SK-N-SH treated with all-trans-retinoic acid at 6 μM for 48 hours (cell line): Measurements from ENCODE around the gene MGMT.
"Not testable (repeated sequence)": the region's sequence is repeated elsewhere in the genome, so short reads cannot be mapped to it uniquely, and the experiment has no call there.

ENCODE experiments used
- ATAC-seq: fragments of 200-7000 bp; cut with Tn5 transposase; 3 replicates; pipeline ENCODE4 v1.9.1; 2020; ENCODE audit warnings: mild to moderate bottlenecking, moderate library complexity
- ARNTL ChIP-seq: fragments of 450-650 bp; formaldehyde crosslinking; IDR thresholded peaks from 2 replicates; pipeline ENCODE4 v1.5.0; 2020; ENCODE audit warnings: low read depth, mild to moderate bottlenecking, moderate library complexity, borderline replicate concordance
- BACH2 ChIP-seq: fragments of 250-450 bp; sonication (Bioruptor Pico); IDR thresholded peaks from 2 replicates; pipeline ENCODE4 v1.9.0; 2021; ENCODE audit warnings: mild to moderate bottlenecking, borderline replicate concordance
- CSDC2 ChIP-seq: fragments of 250-450 bp; sonication (Bioruptor Pico); IDR thresholded peaks from 2 replicates; pipeline ENCODE4 v1.5.0; 2020; ENCODE audit warnings: mild to moderate bottlenecking, moderate library complexity
- CSRNP3 ChIP-seq: fragments of 250-450 bp; sonication (Bioruptor Pico); IDR thresholded peaks from 2 replicates; pipeline ENCODE4 v1.5.1; 2021; ENCODE audit warnings: mild to moderate bottlenecking, moderate library complexity
- ESRRG ChIP-seq: fragments of 250-450 bp; sonication (Bioruptor Pico); IDR thresholded peaks from 2 replicates; pipeline ENCODE4 v1.6.1; 2021; ENCODE audit warnings: mild to moderate bottlenecking
- GLIS3 ChIP-seq: fragments of 250-450 bp; sonication (Bioruptor Pico); IDR thresholded peaks from 2 replicates; pipeline ENCODE4 v1.5.0; 2020; ENCODE audit warnings: mild to moderate bottlenecking, moderate library complexity
- OSR1 ChIP-seq: fragments of 250-450 bp; sonication (Bioruptor Pico); IDR thresholded peaks from 2 replicates; pipeline ENCODE4 v1.8.0; 2022; ENCODE audit warnings: moderate library complexity, mild to moderate bottlenecking, inconsistent platforms
- POU6F1 ChIP-seq: fragments of 250-450 bp; sonication (Bioruptor Pico); IDR thresholded peaks from 2 replicates; pipeline ENCODE4 v1.8.0; 2021; ENCODE audit warnings: low read depth, mild to moderate bottlenecking, moderate library complexity, borderline replicate concordance
- PPARA ChIP-seq: fragments of 250-450 bp; sonication (Bioruptor Pico); IDR thresholded peaks from 2 replicates; pipeline ENCODE4 v1.5.0; 2020; ENCODE audit warnings: mild to moderate bottlenecking, borderline replicate concordance
- RARB ChIP-seq: fragments of 250-450 bp; sonication (Bioruptor Pico); IDR thresholded peaks from 2 replicates; pipeline ENCODE4 v1.8.0; 2021; ENCODE audit warnings: mild to moderate bottlenecking, moderate library complexity
- SNAI2 ChIP-seq: fragments of 250-450 bp; sonication (Bioruptor Pico); IDR thresholded peaks from 2 replicates; pipeline ENCODE4 v1.5.0; 2020; ENCODE audit warnings: mild to moderate bottlenecking, moderate library complexity
- TCF4 ChIP-seq: fragments of 250-450 bp; sonication (Bioruptor Pico); IDR thresholded peaks from 2 replicates; pipeline ENCODE4 v1.8.0; 2021; ENCODE audit warnings: mild to moderate bottlenecking, moderate library complexity, borderline replicate concordance
- TOX ChIP-seq: fragments of 250-450 bp; sonication (Bioruptor Pico); IDR thresholded peaks from 2 replicates; pipeline ENCODE4 v1.8.0; 2021; ENCODE audit warnings: mild to moderate bottlenecking, moderate library complexity, borderline replicate concordance
- TSHZ2 ChIP-seq: fragments of 250-450 bp; sonication (Bioruptor Pico); IDR thresholded peaks from 2 replicates; pipeline ENCODE4 v1.5.0; 2020; ENCODE audit warnings: mild to moderate bottlenecking, moderate library complexity
- ZC3H10 ChIP-seq: fragments of 250-450 bp; sonication (Bioruptor Pico); IDR thresholded peaks from 2 replicates; pipeline ENCODE4 v1.5.1; 2021; ENCODE audit warnings: mild to moderate bottlenecking, moderate library complexity
- ZFP3 ChIP-seq: fragments of 250-450 bp; sonication (Bioruptor Pico); IDR thresholded peaks from 2 replicates; pipeline ENCODE4 v1.5.0; 2020; ENCODE audit warnings: mild to moderate bottlenecking, moderate library complexity
- ZFP30 ChIP-seq: fragments of 450-650 bp; formaldehyde crosslinking; IDR thresholded peaks from 2 replicates; pipeline ENCODE4 v1.5.0; 2022; ENCODE audit warnings: mild to moderate bottlenecking, moderate library complexity
- ZNF565 ChIP-seq: fragments of 450-650 bp; formaldehyde crosslinking; conservative IDR thresholded peaks from 2 replicates; pipeline ENCODE4 v1.5.0; 2020; ENCODE audit warnings: low read depth, mild to moderate bottlenecking, moderate library complexity
- ZNF70 ChIP-seq: fragments of 450-650 bp; formaldehyde crosslinking; IDR thresholded peaks from 2 replicates; pipeline ENCODE4 v1.5.0; 2020; ENCODE audit warnings: mild to moderate bottlenecking, moderate library complexity
- ZNF8 ChIP-seq: fragments of 450-650 bp; formaldehyde crosslinking; IDR thresholded peaks from 2 replicates; pipeline ENCODE4 v1.5.0; 2020; ENCODE audit warnings: mild to moderate bottlenecking, moderate library complexity
- TF ChIP-seq, protein P1 (sequence below): fragments of 250-450 bp; sonication (Bioruptor Pico); IDR thresholded peaks from 2 replicates; pipeline ENCODE4 v1.8.0; 2020; ENCODE audit warnings: mild to moderate bottlenecking, moderate library complexity, borderline replicate concordance
- TF ChIP-seq, protein P2 (sequence below): fragments of 250-450 bp; sonication (Bioruptor Pico); IDR thresholded peaks from 2 replicates; pipeline ENCODE4 v1.5.1; 2020; ENCODE audit warnings: low read depth, mild to moderate bottlenecking, moderate library complexity

Gene MGMT

DNA sequence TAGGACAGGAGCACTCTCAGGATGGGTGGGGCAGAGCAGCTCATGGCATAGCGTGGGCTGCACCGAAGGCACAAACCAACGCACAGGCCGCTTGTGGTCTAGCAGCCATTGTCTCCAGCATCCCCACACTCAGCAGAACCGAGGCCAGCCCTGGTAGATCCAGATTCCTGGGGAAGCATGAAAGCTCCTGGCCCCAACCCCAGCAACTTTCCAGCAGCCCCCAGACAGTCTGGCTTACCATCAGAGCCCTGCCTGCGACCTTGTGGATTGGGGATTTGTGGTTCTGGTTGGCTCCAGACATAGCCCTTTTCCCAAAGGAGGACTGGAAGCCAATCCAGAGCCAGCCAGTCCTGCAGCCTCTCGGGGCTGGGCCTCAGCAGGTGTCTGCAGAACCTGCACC is 33.8 kb upstream of the MGMT start:
- no peak for ATAC-seq

GRCh38 chr10:129435724-129436123 is 31.3 kb upstream of the MGMT start:
- not testable (repeated sequence) for ATAC-seq

More for the DNA sequence above, 33.8 kb upstream of the MGMT start:
- no peak for TF ChIP-seq OSR1 (CRISPR knock-in tag)
- no peak for TF ChIP-seq ZNF70 (CRISPR knock-in tag)
- no peak for TF ChIP-seq POU6F1 (CRISPR knock-in tag)
- no peak for TF ChIP-seq ESRRG (CRISPR knock-in tag)
- TF ChIP-seq TCF4 (CRISPR knock-in tag): no peak
- TF ChIP-seq ARNTL (CRISPR knock-in tag): no peak
- no peak for TF ChIP-seq ZFP3 (CRISPR knock-in tag)
- TF ChIP-seq, protein P1, sequence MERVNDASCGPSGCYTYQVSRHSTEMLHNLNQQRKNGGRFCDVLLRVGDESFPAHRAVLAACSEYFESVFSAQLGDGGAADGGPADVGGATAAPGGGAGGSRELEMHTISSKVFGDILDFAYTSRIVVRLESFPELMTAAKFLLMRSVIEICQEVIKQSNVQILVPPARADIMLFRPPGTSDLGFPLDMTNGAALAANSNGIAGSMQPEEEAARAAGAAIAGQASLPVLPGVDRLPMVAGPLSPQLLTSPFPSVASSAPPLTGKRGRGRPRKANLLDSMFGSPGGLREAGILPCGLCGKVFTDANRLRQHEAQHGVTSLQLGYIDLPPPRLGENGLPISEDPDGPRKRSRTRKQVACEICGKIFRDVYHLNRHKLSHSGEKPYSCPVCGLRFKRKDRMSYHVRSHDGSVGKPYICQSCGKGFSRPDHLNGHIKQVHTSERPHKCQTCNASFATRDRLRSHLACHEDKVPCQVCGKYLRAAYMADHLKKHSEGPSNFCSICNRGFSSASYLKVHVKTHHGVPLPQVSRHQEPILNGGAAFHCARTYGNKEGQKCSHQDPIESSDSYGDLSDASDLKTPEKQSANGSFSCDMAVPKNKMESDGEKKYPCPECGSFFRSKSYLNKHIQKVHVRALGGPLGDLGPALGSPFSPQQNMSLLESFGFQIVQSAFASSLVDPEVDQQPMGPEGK (CRISPR knock-in tag): no peak
- TF ChIP-seq SNAI2 (CRISPR knock-in tag): no peak
- no peak for TF ChIP-seq ZNF8
- no peak for TF ChIP-seq CSDC2 (CRISPR knock-in tag)
- TF ChIP-seq BACH2 (CRISPR knock-in tag): no peak
- no peak for TF ChIP-seq RARB (CRISPR knock-in tag)
- TF ChIP-seq, all 23 proteins: peak for 0

DNA sequence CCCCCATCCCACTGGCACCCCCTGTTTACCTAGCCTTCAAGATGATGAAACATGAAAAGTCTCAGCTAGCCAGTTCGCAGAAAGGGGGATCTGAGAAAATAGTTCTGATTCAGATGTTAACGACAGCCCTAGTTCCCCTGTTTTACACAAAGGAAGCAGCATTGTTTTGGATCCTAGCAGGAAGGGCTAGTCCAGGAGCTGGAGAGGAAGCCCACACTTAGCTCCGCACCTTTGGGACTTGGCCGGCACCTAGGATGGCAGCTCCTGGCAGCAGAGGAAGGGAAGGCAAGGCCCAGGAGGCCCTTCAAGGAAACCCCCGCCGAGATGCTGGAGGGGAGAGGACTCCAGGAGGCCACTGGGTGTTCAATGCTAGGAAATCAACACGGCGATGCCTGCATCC is 29.0 kb upstream of the MGMT start:
- TF ChIP-seq OSR1 (CRISPR knock-in tag) (no peak), RARB (CRISPR knock-in tag) (no peak), POU6F1 (CRISPR knock-in tag) (no peak), TOX (CRISPR knock-in tag) (no peak), ZNF565 (CRISPR knock-in tag) (no peak), GLIS3 (CRISPR knock-in tag) (no peak), SNAI2 (CRISPR knock-in tag) (no peak), ARNTL (CRISPR knock-in tag) (no peak), ZNF8 (no peak), CSRNP3 (CRISPR knock-in tag) (no peak), PPARA (CRISPR knock-in tag) (no peak), TCF4 (CRISPR knock-in tag) (no peak), ZFP30 (CRISPR knock-in tag) (no peak)
- TF ChIP-seq, protein P2, sequence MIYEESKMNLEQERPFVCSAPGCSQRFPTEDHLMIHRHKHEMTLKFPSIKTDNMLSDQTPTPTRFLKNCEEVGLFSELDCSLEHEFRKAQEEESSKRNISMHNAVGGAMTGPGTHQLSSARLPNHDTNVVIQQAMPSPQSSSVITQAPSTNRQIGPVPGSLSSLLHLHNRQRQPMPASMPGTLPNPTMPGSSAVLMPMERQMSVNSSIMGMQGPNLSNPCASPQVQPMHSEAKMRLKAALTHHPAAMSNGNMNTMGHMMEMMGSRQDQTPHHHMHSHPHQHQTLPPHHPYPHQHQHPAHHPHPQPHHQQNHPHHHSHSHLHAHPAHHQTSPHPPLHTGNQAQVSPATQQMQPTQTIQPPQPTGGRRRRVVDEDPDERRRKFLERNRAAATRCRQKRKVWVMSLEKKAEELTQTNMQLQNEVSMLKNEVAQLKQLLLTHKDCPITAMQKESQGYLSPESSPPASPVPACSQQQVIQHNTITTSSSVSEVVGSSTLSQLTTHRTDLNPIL (CRISPR knock-in tag): no peak
- TF ChIP-seq, all 23 proteins: peak for 0
- ATAC-seq: no peak

DNA sequence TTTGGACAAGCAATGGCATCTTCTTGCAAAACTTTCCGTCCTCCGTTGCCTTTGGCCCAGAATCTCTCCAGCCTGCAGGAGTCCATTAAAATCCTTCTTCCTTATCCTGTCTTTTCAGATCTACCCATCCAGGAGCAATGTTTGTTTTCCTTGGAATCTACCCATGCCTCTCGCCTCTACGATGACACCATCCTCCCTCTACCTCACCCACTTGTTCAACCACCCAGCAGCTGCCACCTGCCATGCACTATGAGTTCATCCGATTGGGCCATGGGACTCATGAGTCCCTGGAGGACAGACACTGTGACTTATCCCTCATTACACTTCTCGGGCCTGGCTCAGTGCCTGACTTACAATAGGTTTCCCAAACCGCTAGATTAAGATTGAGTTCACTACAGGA is 26.8 kb upstream of the MGMT start:
- ATAC-seq: no peak
- TF ChIP-seq GLIS3 (CRISPR knock-in tag) (no peak), SNAI2 (CRISPR knock-in tag) (no peak), ZC3H10 (CRISPR knock-in tag) (no peak), ARNTL (CRISPR knock-in tag) (no peak), ZNF8 (no peak), CSRNP3 (CRISPR knock-in tag) (no peak), TSHZ2 (no peak)
- TF ChIP-seq, protein P1 (CRISPR knock-in tag): no peak
